ENCODE data around the gene RRP1B. TPM values are rescaled to one million over a fixed set of nuclear protein-coding genes. Genes with fewer than 3 reads are reported as not detected.

RRP1B gene
- total and polyA plus RNA-seq, 2 experiments from 2014 or later: 13.6 to 15.0 TPM

GRCh38 chr21:43631411-43632107 is 27.8 kb upstream of the RRP1B start:
- WGBS, 2 experiments (ENCODE audit: low coverage in 1 of 2, low lambda C conversion rate in 2 of 2, missing lambda C conversion rate in 2 of 2): 85 to 93% methylated on average over 9 to 14 of the region's 14 CpGs
- no peaks in the 10 kb centered on the region for H3K79me2 ChIP-seq (ENCODE audit: insufficient read depth)
- no peaks in the 10 kb centered on the region for H4K20me1 ChIP-seq (ENCODE audit: insufficient read depth)
- no peak overlapping the region for H3K4me3 ChIP-seq
- no peaks in the 10 kb centered on the region; the same call in 1 of the 2 replicates for H3F3A ChIP-seq (ENCODE audit: insufficient read depth)
- H3K27me3 ChIP-seq (replicated peaks; ENCODE audit: insufficient read depth): no peaks in the 10 kb centered on the region
- no peaks in the 10 kb centered on the region for H3K9me2 ChIP-seq (ENCODE audit: insufficient read depth)
- H3K9ac ChIP-seq: no peak overlapping the region
- no peak overlapping the region for H2AFZ ChIP-seq
- DNase-seq: no peak
- TF ChIP-seq EZH2 (IDR thresholded peaks at IDR 0.05; ENCODE audit: insufficient read depth, poor library complexity, severe bottlenecking) (no peak), EZH2phosphoT487 (IDR thresholded peaks at IDR 0.05; ENCODE audit: insufficient read depth, low read depth) (no peak)
- no peaks in the 10 kb centered on the region for H3K36me3 ChIP-seq (ENCODE audit: low read depth)
- H3K9me3 ChIP-seq (ENCODE audit: low read depth): no peaks in the 10 kb centered on the region
- H3K27ac ChIP-seq: no peak overlapping the region
- no peak overlapping the region for H3K4me2 ChIP-seq (ENCODE audit: unreplicated experiment)
- 0 out of 2 replicates have a peak, but pooled peaks cover 3% of the 10 kb centered on the region for H3K4me1 ChIP-seq (ENCODE audit: insufficient read depth)
- in situ Hi-C loops (cut with MboI): no loop called here

- Histone ChIP-seq H3K9ac (no peak overlapping the region), H3K79me2 (ENCODE audit: insufficient read depth) (no peaks in the 10 kb centered on the region), H3K4me1 (ENCODE audit: insufficient read depth) (0 out of 2 replicates have a peak, but pooled peaks cover 3% of the 10 kb centered on the region), H3K4me2 (ENCODE audit: unreplicated experiment) (no peak overlapping the region), H3K4me3 (no peak overlapping the region), H3K36me3 (ENCODE audit: low read depth) (no peaks in the 10 kb centered on the region), H3F3A (ENCODE audit: insufficient read depth) (no peaks in the 10 kb centered on the region; the same call in 1 of the 2 replicates), H4K20me1 (ENCODE audit: insufficient read depth) (no peaks in the 10 kb centered on the region), H3K27me3 (replicated peaks; ENCODE audit: insufficient read depth) (no peaks in the 10 kb centered on the region), H3K9me3 (ENCODE audit: low read depth) (no peaks in the 10 kb centered on the region), H3K27ac (no peak overlapping the region), H2AFZ (no peak overlapping the region), H3K9me2 (ENCODE audit: insufficient read depth) (no peaks in the 10 kb centered on the region)
- 75 to 78% methylated on average over 5 of the region's 5 CpGs for WGBS, 2 experiments (ENCODE audit: low coverage in 1 of 2, low lambda C conversion rate in 2 of 2, missing lambda C conversion rate in 2 of 2)
- in situ Hi-C loops (cut with MboI): no loop called here
- TF ChIP-seq EZH2 (IDR thresholded peaks at IDR 0.05; ENCODE audit: insufficient read depth, poor library complexity, severe bottlenecking) (no peak), EZH2phosphoT487 (IDR thresholded peaks at IDR 0.05; ENCODE audit: insufficient read depth, low read depth) (no peak)
- no peak for DNase-seq
Observed at GRCh38 chr21:43632373-43632905, 26.9 kb upstream of the RRP1B start.

- 46 to 47% methylated on average over 5 of the region's 5 CpGs for WGBS, 2 experiments (ENCODE audit: low coverage in 1 of 2, low lambda C conversion rate in 2 of 2, missing lambda C conversion rate in 2 of 2)
- TF ChIP-seq EZH2phosphoT487 (IDR thresholded peaks at IDR 0.05; ENCODE audit: insufficient read depth, low read depth) (no peak), EZH2 (IDR thresholded peaks at IDR 0.05; ENCODE audit: insufficient read depth, poor library complexity, severe bottlenecking) (no peak)
- Histone ChIP-seq H3K27ac (no peak overlapping the region), H3K9me2 (ENCODE audit: insufficient read depth) (no peaks in the 10 kb centered on the region), H3K4me3 (no peak overlapping the region), H4K20me1 (ENCODE audit: insufficient read depth) (no peaks in the 10 kb centered on the region), H2AFZ (no peak overlapping the region), H3K4me1 (ENCODE audit: insufficient read depth) (peaks cover 3% of the 10 kb centered on the region; the same call in 1 of the 2 replicates), H3K27me3 (replicated peaks; ENCODE audit: insufficient read depth) (no peaks in the 10 kb centered on the region), H3K9ac (no peak overlapping the region), H3F3A (ENCODE audit: insufficient read depth) (peaks cover 7% of the 10 kb centered on the region), H3K4me2 (ENCODE audit: unreplicated experiment) (no peak overlapping the region), H3K9me3 (ENCODE audit: low read depth) (no peaks in the 10 kb centered on the region), H3K36me3 (ENCODE audit: low read depth) (no peaks in the 10 kb centered on the region), H3K79me2 (ENCODE audit: insufficient read depth) (no peaks in the 10 kb centered on the region)
- DNase-seq: peak; percentile 68
- in situ Hi-C loops (cut with MboI): no loop called here
Observed at GRCh38 chr21:43634618-43635017, 24.7 kb upstream of the RRP1B start.

- Histone ChIP-seq H3K27me3 (replicated peaks; ENCODE audit: insufficient read depth) (no peaks in the 10 kb centered on the region), H3K4me1 (ENCODE audit: insufficient read depth) (peaks cover 8% of the 10 kb centered on the region), H3K4me2 (ENCODE audit: unreplicated experiment) (no peak overlapping the region), H3K27ac (no peak overlapping the region), H3K9ac (no peak overlapping the region), H3K79me2 (ENCODE audit: insufficient read depth) (no peaks in the 10 kb centered on the region), H4K20me1 (ENCODE audit: insufficient read depth) (no peaks in the 10 kb centered on the region), H3F3A (ENCODE audit: insufficient read depth) (peaks cover 15% of the 10 kb centered on the region), H3K9me2 (ENCODE audit: insufficient read depth) (no peaks in the 10 kb centered on the region), H3K4me3 (no peak overlapping the region), H3K36me3 (ENCODE audit: low read depth) (no peaks in the 10 kb centered on the region), H2AFZ (no peak overlapping the region), H3K9me3 (ENCODE audit: low read depth) (no peaks in the 10 kb centered on the region)
- 95 to 99% methylated on average over 7 of the region's 7 CpGs for WGBS, 2 experiments (ENCODE audit: low coverage in 1 of 2, low lambda C conversion rate in 2 of 2, missing lambda C conversion rate in 2 of 2)
- TF ChIP-seq EZH2 (IDR thresholded peaks at IDR 0.05; ENCODE audit: insufficient read depth, poor library complexity, severe bottlenecking): no peak
- TF ChIP-seq EZH2phosphoT487 (IDR thresholded peaks at IDR 0.05; ENCODE audit: insufficient read depth, low read depth): no peak
- in situ Hi-C loops (cut with MboI): no loop called here
- DNase-seq: no peak
Observed at GRCh38 chr21:43635436-43635835, 23.9 kb upstream of the RRP1B start.
